CD4-positive, alpha-beta T cell treated with Interleukin-17A for 1 hour (primary cell): ENCODE results near the gene FLT3.
"Not testable (repeated sequence)": the region's sequence is repeated elsewhere in the genome, so short reads cannot be mapped to it uniquely, and the experiment has no call there.

Source experiments
- DNase-seq: peaks from one replicate; pipeline ENCODE4 v3.0.0-alpha.2; 2020

FLT3 gene

DNA sequence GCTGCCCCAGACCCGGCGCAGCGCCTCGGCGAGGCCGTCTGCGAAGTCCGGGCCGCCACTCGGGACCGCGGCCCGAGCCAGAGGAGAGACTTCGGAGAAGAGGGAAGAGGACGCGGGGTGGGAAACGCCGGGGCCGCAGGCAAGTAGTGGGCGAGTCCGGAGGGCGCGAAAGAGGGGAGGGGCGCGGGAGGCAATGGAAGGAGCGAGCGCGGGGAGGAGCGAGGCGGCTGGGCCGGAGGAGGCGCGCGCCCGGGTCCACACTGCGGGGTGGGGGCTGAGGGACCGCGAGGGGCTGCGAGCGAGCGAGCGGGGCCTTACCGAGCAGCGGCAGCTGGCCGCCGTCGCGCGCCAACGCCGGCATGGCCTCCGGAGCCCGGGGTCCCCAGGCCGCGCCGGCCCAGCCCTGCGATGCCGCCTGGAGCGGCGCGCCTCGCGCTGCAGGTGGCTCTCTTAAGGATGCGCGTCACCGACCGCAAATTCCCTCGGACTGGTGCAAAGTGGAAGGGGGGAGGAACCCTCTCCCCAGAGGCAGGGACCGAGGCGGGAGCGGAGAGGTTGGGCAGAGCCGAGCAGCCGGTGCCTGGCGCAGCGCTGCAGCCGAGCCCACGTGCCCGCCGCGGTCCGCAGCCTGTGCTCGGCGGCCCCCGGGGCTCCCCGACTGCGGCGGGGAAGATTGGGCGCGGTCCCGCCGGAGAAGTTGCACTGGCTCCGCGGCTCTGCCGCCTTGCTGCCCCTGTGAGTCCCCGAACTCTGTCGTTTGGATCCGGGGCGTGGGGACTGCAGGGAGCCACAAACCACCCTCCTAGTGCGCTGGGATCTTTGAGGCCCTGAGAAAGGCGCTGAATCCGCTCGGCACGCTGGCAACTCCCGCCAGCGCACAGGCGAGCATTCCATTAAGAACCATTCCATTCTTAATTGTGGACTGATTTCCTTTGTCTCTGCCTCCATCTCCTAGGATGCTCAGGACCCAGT lies at the start of gene FLT3:
Gene FLT3 (minus strand): TSS at position 427 of the 972 bp plus-strand sequence. CDS start 66 bp downstream, at position 361.
- DNase-seq: peak; percentile 38

DNA sequence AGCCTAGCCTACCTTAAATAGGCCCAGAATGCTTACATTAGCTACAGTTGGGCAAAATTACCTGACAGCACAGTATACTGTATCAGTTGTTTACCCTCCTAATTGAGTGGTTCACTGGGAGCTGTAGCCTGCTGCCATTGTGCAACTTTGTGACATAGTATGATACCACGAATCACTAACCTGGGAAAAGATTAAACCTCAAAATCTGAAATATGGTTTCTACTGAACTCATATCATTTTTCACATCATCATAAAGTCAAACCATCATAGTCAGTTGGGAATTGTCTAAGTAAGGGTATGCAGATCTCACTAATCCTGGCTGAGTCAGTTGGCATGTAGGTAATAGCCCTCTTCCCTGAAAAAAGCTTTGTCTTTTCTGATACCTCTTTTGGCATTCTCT lies 47.1 kb upstream of the FLT3 start:
- no peak for DNase-seq

DNA sequence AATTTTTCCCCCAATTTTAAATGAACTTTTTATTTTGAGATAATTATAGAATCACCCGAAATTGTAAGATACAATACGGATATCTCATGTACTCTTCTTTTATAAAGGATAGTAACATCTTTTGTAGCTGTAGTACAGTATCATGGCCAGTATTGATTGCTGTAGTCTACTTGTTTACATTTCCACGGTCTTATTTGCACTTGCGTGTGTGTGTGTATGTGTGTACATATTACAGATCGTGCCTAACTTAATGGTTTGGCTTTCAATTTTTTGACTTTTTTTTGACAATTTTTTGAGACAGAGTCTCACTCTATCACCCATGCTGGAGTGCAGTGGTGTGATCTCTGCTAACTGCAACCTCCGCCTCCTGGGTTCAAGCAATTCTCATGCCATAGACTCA lies 44.7 kb upstream of the FLT3 start:
- no peak for DNase-seq

DNA sequence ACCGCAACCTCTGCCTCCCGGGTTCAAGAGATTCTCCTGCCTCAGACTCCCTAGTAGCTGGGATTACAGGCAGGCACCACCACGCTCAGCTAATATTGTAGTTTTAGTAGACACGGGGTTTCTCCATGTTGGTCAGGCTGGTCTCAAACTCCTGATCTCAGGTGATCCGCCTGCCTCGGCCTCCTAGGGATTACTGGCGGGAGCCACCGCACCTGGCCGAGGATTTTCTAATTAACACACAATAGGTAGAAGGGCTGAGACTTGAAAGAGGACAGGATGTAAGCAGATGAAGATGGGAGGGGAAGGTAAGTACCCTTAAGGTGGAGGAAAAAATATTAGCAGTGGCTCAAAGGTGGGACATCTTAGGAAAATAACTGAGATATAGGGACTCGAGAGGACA lies 41.2 kb upstream of the FLT3 start:
- DNase-seq: not testable (repeated sequence)

DNA sequence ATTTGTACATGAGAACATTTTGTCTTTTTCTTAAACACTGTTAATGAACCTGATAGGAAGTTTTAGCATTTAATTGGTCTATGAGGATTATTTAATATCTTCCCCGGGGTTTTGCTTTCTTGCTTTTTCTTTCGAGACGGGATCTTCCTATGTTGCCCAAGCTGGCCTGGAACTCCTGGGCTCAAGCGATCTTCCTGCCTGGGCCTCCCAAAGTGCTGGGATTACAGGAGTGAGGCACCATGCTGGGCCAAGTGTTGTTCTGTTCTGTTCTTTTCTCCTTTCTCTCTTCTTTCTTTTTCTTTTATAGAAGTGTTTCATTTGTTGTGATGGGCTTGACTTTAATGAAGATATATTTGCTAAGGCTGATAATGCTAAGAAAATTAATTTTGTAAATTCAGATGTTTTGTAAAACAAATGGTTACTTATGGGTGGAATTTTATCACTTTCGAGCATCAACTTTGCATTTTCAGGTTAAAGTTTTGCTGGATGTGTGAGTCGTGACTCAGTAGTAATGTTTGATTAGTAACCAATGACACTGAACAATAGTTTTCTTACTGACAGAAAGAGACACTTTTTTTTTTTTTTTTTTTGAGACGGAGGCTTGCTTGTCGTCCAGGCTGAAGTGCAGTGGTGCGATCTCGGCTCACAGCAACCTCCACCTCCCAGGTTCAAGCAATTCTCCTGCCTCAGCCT lies 40.2 kb upstream of the FLT3 start:
- no peak for DNase-seq

DNA sequence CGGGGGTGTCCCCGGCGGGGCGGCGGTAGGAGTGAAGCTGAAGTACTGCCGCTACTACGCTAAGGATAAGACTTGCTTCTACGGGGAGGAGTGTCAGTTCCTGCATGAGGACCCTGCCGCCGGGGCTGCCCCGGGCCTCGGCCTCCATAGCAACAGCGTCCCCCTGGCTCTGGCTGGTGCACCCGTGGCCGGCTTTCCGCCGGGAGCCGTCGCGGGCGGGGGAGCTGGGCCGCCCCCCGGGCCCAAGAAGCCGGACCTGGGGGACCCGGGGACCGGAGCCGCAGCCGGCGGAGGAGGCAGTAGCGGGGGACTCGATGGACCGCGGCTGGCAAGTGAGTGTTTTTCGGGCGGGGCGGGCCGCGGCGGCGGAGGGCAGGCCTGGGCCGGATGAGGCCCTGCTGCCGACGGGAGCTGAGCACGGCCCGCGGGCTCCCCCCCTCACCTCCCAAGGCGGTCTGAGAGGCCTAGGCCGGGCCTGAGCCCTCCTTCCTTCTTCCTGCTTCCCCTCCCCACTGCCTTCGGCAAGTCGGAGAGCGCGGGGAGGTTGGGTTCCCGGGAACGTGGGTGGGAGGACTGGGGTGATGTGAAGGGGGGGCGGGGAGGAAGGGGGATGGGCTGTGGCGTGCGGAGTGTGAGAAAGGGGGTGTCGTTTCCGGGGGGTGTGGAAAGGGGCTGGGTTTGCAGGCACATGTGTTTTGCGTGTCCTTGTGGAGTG lies 38.5 kb upstream of the FLT3 start:
- DNase-seq: peak; percentile 93

DNA sequence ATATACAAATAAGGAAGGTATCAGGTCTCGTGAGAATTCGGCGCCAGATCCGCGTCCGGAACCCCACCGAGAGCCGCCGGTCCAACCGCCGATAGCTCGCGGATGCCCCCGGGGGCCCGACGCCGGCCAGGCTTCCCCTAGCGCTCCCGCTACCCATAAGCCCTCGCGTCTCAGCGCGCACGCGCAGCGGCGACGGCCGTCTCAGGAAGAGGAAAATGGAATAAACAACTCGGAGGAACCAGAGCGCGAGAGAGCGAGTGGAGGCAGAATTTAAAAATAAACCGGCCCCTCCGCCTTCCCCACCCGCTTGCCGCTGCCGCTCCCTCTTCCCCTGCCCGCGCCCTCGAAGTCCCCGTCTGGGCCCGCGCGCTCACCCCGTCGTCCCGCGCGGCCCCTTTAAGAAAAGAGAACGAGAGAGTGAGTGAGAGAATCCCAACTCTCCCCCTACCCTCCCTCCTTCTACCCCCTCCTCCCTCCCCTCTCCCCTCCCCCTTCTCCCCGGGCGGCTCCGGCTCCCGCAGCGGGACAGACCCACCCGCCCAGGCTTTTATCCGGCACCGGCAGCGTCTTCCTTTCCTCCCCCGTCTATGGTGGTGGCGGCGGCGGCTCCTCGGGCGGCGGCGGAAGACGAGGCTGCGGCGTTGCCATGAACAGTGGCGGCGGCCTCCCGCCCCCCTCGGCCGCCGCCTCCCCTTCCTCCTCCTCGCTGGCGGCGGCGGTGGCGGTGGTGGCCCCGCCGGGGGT lies 37.8 kb upstream of the FLT3 start, which contains the start of gene PAN3:
Gene PAN3 (plus strand): TSS at position 534 of the 744 bp plus-strand sequence. CDS start 113 bp downstream, at position 647.
- DNase-seq: peak; percentile 93

DNA sequence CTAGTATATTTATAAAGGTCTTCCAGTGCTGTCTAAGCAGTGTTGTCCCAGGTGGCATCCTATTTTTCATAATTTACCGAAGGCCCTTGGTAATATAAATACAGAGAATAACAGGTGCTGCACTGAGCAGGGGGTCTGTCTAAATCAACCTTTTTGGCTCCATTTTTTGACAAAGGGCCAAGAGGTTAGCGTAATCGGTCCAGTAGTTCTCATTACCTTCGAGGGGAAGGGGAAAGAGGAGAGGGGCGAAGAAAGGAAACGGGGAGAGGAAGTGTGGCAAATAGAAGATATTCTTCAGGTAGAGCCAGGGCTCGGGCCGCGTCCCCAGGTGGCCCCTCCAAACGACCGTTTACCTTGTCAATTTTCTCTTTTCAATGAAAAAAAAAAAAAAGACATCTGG lies 37.2 kb upstream of the FLT3 start:
- DNase-seq: no peak

DNA sequence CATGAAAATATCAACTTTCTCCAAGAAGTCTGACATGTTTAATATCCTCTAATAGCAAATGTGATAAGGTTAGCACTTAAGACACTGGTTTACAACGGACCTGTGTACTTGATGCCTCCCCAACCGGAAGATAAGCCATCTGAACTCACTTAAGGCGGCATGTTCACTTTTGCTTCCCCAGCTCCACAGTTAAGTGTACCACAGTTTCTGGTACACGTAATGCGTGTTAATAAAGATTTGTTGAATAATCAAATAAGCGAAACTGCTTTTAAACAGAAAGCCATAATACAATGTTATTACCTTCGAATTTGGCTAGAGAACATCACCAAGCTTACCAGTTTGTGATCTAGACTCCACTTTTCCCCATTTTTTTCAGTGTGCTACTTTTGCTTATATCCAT lies 36.5 kb upstream of the FLT3 start:
- DNase-seq: peak; percentile 33

DNA sequence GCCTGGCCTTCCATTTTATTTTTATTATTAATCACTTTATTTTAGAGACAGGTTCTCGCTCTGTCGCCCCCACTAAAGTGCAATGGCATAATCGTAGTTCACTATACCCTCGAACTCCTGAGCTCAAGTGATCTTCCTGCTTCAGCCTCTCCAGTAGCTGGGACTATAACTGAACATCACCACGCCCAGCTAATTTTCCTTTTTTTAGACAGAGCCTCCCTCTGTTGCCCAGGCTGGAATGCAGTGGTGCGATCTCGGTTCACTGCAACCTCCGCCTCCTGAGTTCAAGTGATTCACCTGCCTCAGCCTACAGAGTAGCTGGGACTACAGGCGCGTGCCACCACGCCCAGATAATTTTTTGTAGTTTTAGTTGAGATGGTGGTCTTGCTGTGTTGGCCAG lies 31.3 kb upstream of the FLT3 start:
- no peak for DNase-seq

DNA sequence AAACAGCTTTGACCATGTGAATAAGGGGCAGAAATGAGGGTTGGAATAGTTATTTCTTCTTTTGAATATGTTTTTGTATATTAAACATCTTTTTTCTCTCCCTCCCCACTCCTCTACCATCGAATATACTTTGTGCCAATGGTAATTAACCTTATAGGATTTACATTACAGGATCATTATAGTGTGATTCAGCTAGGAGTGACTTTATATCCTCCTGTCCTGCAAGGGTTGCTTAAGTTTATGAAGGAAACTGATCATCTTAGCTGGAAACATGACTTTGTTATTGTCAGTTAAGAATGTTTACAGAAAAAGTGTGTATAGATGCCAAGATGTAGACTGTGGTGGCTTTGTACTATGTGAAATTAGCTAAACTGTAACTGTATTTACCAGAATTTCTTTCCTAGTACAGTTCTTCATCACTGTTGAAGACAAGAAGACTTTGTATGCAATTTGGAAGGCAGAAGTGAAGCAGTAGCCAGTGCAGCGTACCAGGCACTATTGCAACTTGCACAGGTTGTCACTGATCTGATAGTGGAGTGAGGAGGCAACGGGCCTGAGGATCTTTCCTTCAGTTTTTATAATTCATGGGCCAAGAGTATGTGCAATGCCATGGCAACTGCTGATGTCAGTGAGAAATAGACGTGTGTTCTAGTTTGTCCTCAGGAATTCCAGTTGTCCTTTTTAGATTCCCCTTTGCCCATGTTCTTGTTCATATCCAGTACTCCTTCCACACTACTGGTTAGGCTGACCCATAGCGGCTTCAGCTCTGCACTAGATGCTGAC lies 29.7 kb upstream of the FLT3 start:
- DNase-seq: no peak

DNA sequence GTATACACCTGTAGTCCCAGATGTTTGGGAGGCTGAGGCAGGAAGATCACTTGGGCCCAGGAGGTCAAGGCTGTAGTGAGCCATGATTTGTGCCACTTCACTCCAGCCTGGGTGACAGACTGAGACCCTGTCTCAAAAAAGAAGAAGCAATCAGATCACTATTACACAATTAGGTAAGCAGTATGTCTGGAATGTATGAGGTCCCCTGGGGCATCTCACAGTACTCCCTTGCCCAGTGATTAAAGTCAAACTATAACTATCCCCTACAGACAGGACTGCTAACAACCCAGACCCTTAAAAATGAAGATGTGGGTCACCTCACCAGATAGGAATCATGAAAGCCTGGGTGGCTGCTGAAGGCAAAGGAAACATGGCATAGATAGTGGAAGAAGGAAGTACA lies 28.6 kb upstream of the FLT3 start:
- DNase-seq: no peak

DNA sequence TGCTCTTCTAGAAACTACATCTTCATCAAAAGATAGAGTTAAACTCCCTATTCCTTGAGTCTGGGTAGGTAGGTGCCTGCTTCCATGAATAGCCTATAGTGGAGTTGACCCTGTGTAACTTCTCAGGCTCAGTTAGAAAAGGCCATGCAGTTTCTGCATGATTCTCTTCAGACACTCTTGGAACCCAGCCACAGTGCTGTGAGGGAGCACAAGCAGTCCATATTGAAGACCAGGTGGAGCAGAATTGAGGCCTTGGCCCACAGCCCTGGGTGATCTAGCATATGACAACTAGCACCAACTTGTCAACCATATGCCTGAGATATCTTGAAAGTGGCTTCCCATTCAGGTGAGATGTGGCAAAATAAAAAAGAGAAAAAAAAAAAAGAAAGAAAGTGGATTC lies 27.7 kb upstream of the FLT3 start:
- DNase-seq: no peak

DNA sequence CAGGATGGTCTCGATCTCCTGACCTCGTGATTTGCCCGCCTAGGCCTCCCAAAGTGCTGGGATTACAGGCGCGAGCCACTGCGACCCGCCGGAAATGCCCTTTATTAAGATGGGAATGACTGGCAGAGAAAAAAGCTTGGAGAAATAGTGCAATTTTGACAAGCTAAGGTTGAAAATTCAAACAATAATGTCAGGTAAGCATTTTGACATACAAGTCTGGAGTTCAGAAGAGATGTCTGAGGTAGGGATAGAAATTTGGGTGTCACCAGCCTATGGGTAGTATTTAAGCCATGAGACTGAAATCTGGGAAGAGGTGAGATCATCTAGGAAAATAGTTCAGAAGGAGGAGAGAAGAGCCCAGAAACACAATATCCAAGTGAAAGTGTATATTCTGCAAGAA lies 20.8 kb upstream of the FLT3 start:
- no peak for DNase-seq

DNA sequence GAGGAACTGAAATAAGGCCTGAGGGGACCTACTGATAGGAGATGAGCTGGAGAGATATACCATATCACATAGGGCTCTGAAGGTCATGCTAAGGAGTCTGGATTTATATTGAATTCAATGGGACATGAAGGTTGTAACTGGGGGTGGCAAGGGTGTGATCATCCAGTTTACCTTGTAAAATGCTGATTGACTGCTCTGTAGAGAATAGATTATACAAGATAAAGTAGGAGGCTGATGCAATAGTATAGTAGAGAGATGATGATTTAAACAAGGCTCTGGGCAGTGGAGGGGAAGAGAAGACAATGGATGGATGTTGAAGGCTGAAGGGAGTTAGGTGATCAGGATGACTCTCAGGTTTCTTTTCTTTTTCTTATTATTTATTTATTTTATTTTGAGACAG lies 19.9 kb upstream of the FLT3 start:
- DNase-seq: no peak

DNA sequence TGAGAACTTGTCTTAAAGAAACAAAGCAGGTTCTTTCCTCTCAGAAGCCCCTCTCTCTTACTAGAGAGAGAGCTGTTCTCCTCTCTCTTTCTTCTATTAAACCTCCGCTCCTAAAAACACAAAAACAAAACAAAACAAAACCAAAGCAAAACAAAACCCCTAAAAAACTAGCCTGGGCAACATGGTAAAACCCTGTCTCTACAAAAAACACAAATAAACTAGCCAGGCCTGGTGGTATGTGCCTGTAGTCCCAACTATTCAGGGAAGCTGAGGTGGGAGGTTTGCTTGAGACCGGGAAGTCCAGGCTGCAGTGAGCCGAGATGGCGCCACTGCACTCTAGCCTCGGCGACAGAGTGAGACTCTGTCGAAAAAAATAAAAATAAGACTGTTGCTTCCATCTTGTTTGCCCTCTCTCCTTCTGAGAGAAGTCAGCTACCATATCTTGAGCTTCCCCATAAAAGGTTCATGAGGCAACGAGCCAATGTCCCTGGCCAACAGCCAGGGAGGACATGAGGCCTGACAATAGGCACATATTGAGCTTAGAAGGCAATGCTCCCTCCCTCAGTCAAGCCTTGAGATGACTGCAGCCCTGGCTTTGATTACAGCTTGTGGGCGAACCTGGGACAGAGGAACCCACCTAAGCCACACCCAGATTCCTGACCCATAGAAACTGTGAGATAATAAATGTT lies 17.5 kb upstream of the FLT3 start:
- no peak for DNase-seq

DNA sequence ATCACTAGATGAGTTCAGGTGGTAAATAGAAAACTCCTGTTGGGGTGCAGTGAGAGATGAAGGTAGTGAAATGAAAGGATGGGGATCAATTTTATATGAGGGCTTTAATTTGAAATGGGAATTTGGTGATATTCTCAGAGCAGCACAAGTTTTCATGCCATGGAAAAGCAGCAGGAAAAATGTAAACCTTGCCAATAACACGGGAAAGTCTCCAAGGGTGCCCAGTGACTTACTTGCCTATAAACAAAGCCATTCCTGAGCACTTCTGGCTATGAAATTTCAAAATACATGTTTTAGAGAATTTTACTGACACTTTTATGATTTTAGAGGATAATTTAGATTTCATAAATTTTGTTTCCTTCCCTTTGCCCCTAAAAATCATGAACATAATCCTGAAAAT lies 16.4 kb upstream of the FLT3 start:
- no peak for DNase-seq

DNA sequence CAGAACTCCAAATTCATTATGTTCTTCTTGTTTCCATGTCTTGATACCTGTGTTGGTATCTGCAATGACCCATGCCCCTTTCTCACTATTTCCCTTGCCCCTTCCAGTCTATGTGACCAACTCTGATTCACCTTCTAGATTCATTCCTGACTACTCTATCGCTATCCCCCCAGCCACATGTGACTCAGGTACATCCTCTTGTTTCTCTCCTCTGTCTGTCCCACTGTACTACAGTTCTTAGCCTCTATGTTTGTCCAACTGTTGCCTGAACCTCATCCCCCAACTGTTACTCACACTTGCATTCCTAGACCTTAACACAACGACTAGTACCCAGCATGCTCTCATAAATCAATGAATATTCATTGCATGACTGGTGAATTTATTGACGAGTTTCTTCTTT lies 10.0 kb upstream of the FLT3 start:
- DNase-seq: no peak

DNA sequence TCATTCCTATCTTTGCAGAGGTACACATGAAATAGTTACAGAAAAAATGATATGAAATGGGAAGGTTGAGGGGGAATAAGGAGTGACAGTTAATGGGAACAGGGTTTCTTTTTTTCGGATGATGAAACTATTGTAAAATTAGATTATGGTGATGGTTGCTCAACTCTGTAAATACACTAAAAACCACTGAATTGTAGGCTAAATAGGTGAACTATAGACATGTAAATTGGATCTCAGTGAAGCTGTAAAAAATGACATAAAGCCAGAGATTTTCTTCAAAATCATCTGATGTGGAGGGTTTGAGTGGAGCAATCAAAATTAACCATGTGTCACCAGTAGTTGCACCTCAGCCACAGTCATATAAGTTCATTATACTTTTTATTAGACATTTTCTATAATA lies 6.6 kb upstream of the FLT3 start:
- no peak for DNase-seq

DNA sequence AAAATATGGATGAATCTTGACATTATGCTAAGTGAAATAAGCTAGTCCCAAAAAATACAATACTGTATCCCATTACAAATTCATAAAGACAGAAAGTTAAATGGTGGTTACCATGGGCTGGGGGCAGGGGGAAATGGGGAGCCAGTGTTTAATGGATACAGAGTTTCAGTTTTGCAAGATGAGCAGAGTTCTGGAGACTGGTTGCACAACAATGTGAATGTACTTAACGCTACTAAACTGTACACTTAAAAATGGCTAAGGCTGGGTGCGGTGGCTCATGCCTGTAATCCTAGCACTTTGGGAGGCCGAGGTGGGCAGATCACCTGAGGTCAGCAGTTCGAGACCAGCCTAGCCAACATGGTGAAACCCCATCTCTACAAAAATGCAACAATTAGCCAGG lies 1.5 kb upstream of the FLT3 start:
- not testable (repeated sequence) for DNase-seq
